ENCODE data around the gene REEP1.

REEP1 gene

DNA sequence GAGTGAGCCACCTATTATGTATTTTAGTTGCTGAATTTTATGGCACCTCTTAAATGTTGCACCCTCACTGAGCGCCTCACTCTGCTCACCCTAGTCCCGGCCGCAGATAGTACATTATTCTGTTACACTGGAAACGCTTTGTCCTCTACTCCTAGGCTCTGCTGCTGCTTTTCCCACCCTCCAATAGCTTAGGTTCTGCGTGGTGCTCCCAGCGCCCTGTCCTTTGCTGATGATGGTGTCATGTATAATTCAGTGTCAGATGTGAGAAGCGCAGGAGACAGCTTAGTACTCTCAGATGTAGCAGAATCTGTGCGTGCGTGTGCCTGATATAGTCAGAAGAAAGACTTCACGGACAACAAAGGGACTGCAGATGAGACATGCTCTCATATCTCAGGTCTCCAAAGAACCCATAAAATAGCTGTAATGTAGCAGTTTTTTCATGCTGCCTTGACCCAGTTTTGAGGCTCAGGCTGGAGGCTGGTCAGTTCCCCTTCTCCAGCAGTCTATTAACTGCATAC, 1.4 kb upstream of the REEP1 start:
- in situ Hi-C loops (cut with HindIII; ENCODE audit: low sequenced_read_pairs) = no loop called here
- DNase-seq (ENCODE audit: low read depth) = no peak
- H3K4me3 ChIP-seq (ENCODE audit: low read depth, low read length) = no peak overlapping the region
- TF ChIP-seq CTCF (IDR thresholded peaks at IDR 0.05; ENCODE audit: low read depth, low read length, missing control alignments) = no peak

DNA sequence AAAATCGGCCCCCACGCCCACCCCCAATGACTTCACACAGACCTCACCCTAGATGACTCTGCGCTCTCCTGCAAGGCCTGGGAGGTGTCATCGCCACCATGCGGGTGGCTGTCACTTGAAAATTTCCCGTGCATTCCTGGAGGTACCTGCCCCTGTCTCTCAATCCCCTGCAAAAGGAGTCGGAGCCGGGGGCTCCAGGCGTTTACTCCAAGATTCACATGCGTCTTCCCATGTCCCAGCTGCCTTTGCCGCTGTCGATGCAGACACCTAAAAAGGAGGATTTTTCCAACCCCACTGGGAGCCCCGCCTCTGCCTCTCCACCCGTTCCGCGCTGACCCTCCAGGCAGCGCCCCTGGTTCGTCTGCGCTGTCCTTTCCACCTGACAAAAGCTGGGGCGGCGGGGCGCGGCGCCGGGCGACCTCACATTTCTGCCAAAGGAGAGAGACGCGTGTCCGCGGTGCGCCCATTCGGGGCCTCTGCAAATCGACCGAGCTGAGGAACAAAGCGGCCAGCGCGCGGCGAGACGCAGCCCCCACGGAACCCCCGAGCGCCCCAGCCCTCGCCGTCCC, 667 bp downstream of the REEP1 start:
- H3K4me3 ChIP-seq (ENCODE audit: low read depth, low read length) = peak overlapping the region; percentile 33
- in situ Hi-C loops (cut with HindIII; ENCODE audit: low sequenced_read_pairs) = no loop called here
- DNase-seq (ENCODE audit: low read depth) = no peak
- no peak for TF ChIP-seq CTCF (IDR thresholded peaks at IDR 0.05; ENCODE audit: low read depth, low read length, missing control alignments)

- TF ChIP-seq CTCF (IDR thresholded peaks at IDR 0.05; ENCODE audit: low read depth, low read length, missing control alignments) = no peak
- DNase-seq (ENCODE audit: low read depth) = no peak
- in situ Hi-C loops (cut with HindIII; ENCODE audit: low sequenced_read_pairs) = no loop called here
- no peak overlapping the region for H3K4me3 ChIP-seq (ENCODE audit: low read depth, low read length)
These were observed 1.4 kb downstream of the REEP1 start for GRCh38 chr2:86335865-86336674.

DNA sequence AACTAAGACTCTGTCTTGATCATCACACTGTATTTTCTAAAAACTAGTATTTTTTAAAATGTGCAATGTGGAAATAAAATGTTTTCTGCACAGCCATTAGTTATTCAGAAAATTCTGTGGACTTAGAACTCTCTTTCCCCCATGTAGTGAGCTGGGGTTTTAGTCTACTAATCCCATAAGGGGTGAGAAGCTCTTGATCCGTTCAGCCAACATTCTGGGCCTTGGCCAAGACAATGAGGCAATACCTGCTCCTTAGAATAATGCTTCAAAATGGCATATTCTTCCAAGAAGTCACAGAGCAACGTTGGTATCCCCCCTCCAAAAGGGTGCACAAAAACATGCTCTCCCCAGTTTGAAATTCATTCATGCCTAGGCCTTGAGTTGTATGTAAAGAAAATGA, 4.0 kb downstream of the REEP1 start:
- in situ Hi-C loops (cut with HindIII; ENCODE audit: low sequenced_read_pairs) = no loop called here
- no peak for DNase-seq (ENCODE audit: low read depth)
- no peak overlapping the region for H3K4me3 ChIP-seq (ENCODE audit: low read depth, low read length)
- TF ChIP-seq CTCF (IDR thresholded peaks at IDR 0.05; ENCODE audit: low read depth, low read length, missing control alignments) = no peak

GRCh38 chr2:86332654-86333053, 4.8 kb downstream of the REEP1 start:
- no peak for DNase-seq (ENCODE audit: low read depth)
- no peak overlapping the region for H3K4me3 ChIP-seq (ENCODE audit: low read depth, low read length)
- TF ChIP-seq CTCF (IDR thresholded peaks at IDR 0.05; ENCODE audit: low read depth, low read length, missing control alignments) = no peak
- in situ Hi-C loops (cut with HindIII; ENCODE audit: low sequenced_read_pairs) = no loop called here

- DNase-seq (ENCODE audit: low read depth) = no peak
- no peak for TF ChIP-seq CTCF (IDR thresholded peaks at IDR 0.05; ENCODE audit: low read depth, low read length, missing control alignments)
- no peak overlapping the region for H3K4me3 ChIP-seq (ENCODE audit: low read depth, low read length)
- in situ Hi-C loops (cut with HindIII; ENCODE audit: low sequenced_read_pairs) = no loop called here
These were observed 6.0 kb downstream of the REEP1 start for GRCh38 chr2:86331384-86331783.
